Thoracic aorta (tissue), 2 donors: Measurements from ENCODE around the gene SERPINE2. TPM values are rescaled to one million over a fixed set of nuclear protein-coding genes. Genes with fewer than 3 reads are reported as not detected.

ENCODE experiments used
- ATAC-seq: fragments of 150-250 bp; one replicate; pipeline ENCODE4 v1.8.0; 2017; ENCODE audit warnings: low read depth; ENCODE audit not compliant: insufficient number of reproducible peaks, low FRiP score
- DNase-seq: peaks from one replicate; pipeline ENCODE4 v3.0.0-alpha.2; 2020; ENCODE audit warnings: low spot score
- H3K27ac ChIP-seq, 2 donors: fragments of 200-600 bp; sonication (generic); 1 replicate in 1 of 2; 2 replicates in 1 of 2; pipeline ENCODE4 v1.5.1; 2016; ENCODE audit warnings: mild to moderate bottlenecking in 2 of 2, moderate library complexity in 2 of 2
- H3K27me3 ChIP-seq: fragments of 200-600 bp; sonication (generic); replicated peaks from 2 replicates; pipeline ENCODE4 v1.6.0; 2016; ENCODE audit warnings: mild to moderate bottlenecking; ENCODE audit not compliant: insufficient read depth
- H3K36me3 ChIP-seq: fragments of 200-600 bp; sonication (generic); one replicate; pipeline ENCODE4 v1.5.1; 2016
- H3K4me1 ChIP-seq, 2 donors: fragments of 200-600 bp; sonication (generic); 1 replicate in 1 of 2; 2 replicates in 1 of 2; pipeline versions ENCODE4 v1.5.1 to v1.6.0; 2016; ENCODE audit warnings: low read depth in 2 of 2, mild to moderate bottlenecking in 1 of 2; ENCODE audit not compliant: control insufficient read depth in 1 of 2
- H3K4me3 ChIP-seq: fragments of 200-600 bp; sonication (generic); 2 replicates; pipeline ENCODE4 v1.5.1; 2016; ENCODE audit warnings: mild to moderate bottlenecking
- H3K9me3 ChIP-seq: fragments of 200-600 bp; sonication (generic); 2 replicates; pipeline ENCODE4 v1.5.1; 2016
- CTCF ChIP-seq: fragments of 200-600 bp; sonication (generic); IDR thresholded peaks from one replicate; pipeline ENCODE4 v1.5.1; 2019; ENCODE audit warnings: antibody characterized with exemption
- total RNA-seq, 2 donors: library from RNA; depleted of rRNA; stranded (reverse); fragments of >200 nt; gene quantifications; one replicate each; pipeline versions ENCODE4 v1.1.0 to v1.2.3, GENCODE V29; 2016

SERPINE2 gene
- total RNA-seq, 2 donors from 2014 or later: 29.0 to 47.3 TPM

DNA sequence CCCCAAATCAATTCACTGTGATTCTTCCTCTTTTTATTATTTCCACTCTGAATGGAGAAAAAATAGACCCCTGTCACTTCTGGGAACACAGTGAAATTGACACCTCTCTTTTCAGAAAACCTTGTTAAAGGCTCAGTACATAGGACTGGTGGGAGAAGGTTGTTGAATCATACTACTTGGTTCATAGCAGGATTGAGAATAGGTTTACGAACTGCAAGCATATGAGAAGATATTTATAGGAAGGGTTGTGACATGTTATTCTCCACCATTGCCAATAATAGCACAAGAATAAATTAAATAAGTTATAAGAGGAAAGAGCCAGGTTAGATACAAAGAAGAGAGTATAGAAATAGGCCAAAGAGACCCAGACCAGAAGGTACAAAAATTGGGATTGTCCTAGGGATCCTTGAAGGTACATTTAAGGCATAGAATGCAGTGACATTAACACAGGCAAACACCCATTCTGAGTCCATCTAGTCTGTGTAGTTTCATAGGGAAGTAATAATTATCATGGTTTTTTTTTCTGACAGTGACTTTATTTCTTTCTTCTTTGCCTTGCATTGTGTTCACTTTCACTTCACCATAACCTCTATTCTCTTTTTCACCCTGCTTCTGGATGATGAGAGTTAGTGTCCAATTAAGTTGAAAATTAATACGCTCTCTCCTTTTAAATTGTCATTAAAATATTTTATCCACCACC, 21.8 kb upstream of the SERPINE2 start:
- DNase-seq (no peak), ATAC-seq (no peak)
- no peaks in the 10 kb centered on the region for H3K36me3 ChIP-seq
- no peak overlapping the region for H3K4me3 ChIP-seq
- no peaks in the 10 kb centered on the region for H3K27me3 ChIP-seq
- H3K4me1 ChIP-seq: no peaks in the 10 kb centered on the region
- no peak overlapping the region for H3K27ac ChIP-seq
- no peaks in the 10 kb centered on the region for H3K9me3 ChIP-seq
- no peak for TF ChIP-seq CTCF

DNA sequence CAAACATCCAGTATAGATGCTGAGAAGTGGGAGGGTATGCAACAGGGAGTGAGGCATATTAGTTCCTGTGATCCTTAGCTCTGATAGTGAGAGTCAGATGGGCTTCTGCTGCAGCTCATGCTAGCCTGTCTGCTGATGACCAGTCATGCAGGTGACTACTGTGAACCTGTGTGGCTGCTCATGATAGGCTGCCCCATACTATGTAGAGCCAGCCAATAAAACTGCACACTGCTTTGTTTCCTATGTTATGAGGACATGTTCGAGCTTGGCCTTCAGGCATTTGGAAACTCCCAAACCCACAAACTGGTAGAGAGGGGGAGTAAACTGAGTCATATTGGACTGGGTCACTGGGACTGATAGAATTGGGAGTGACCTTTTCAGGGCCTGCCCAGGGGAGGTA, 20.1 kb upstream of the SERPINE2 start:
- no peak for TF ChIP-seq CTCF
- no peak for DNase-seq
- Histone ChIP-seq H3K9me3 (no peaks in the 10 kb centered on the region), H3K4me1 (no peaks in the 10 kb centered on the region), H3K36me3 (no peaks in the 10 kb centered on the region), H3K4me3 (no peak overlapping the region), H3K27me3 (no peaks in the 10 kb centered on the region), H3K27ac (no peak overlapping the region)
- ATAC-seq: no peak

GRCh38 chr2:224058048-224058775, 19.1 kb upstream of the SERPINE2 start:
- Histone ChIP-seq H3K36me3 (no peaks in the 10 kb centered on the region), H3K9me3 (no peaks in the 10 kb centered on the region), H3K27me3 (no peaks in the 10 kb centered on the region), H3K4me1 (no peaks in the 10 kb centered on the region), H3K27ac (no peak overlapping the region), H3K4me3 (no peak overlapping the region)
- TF ChIP-seq CTCF: no peak
- no peak for DNase-seq
- no peak for ATAC-seq

DNA sequence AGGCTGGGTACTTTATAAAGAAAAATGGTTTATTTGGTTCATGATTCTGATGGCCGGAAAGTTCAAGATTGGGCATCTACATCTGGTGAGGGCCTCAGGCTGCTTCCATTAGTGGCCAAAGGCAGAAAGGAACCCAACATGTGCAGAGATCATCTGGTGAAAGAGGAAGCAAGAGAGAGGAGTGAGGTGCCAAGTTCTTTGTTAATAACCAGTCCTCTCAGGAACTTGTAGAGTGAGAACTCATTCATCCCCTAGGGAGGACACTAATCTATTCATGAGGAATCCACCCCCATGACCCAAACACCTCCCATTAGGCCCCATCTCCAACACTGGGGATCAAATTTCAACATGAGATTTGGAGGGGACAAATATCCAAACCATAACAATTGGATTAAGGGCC, 17.8 kb upstream of the SERPINE2 start:
- H3K4me3 ChIP-seq: no peak overlapping the region
- TF ChIP-seq CTCF: no peak
- no peak for DNase-seq
- H3K36me3 ChIP-seq: no peaks in the 10 kb centered on the region
- ATAC-seq: no peak
- H3K27me3 ChIP-seq: no peaks in the 10 kb centered on the region
- H3K9me3 ChIP-seq: no peaks in the 10 kb centered on the region
- no peak overlapping the region for H3K27ac ChIP-seq
- no peaks in the 10 kb centered on the region for H3K4me1 ChIP-seq

GRCh38 chr2:224055101-224055500, 16.0 kb upstream of the SERPINE2 start:
- Histone ChIP-seq H3K36me3 (no peaks in the 10 kb centered on the region), H3K4me3 (no peak overlapping the region), H3K27ac (no peak overlapping the region), H3K9me3 (no peaks in the 10 kb centered on the region), H3K27me3 (no peaks in the 10 kb centered on the region), H3K4me1 (no peaks in the 10 kb centered on the region)
- TF ChIP-seq CTCF: no peak
- ATAC-seq (no peak), DNase-seq (no peak)
